Neural cell (in vitro differentiated cells): Measurements from ENCODE around the gene NT5M. TPM values are rescaled to one million over a fixed set of nuclear protein-coding genes. Genes with fewer than 3 reads are reported as not detected.
A peak's percentile ranks its signal among the peaks of the same experiment; 100 is the strongest.

Experiments used
- H2AFZ ChIP-seq: fragments of 200-600, 300-800 bp; sonication (generic), shearing (Covaris generic); 2 replicates; pipeline ENCODE4 v1.6.0; 2014; ENCODE audit warnings: low read depth, mild to moderate bottlenecking, antibody characterized with exemption, low read length, moderate library complexity
- H3F3A ChIP-seq: fragments of 200-600 bp; shearing (Covaris generic); 2 replicates; pipeline ENCODE4 v1.6.1; 2016; ENCODE audit warnings: mild to moderate bottlenecking, moderate library complexity, mixed read lengths, antibody characterized with exemption, low read length; ENCODE audit not compliant: insufficient read depth, poor library complexity, severe bottlenecking
- H3K27ac ChIP-seq: fragments of 200-600, 300-800 bp; sonication (generic), shearing (Covaris generic); 2 replicates; pipeline ENCODE4 v1.5.1; 2014; ENCODE audit warnings: mild to moderate bottlenecking, low read length, moderate library complexity
- H3K27me3 ChIP-seq: fragments of 300-800, 200-600 bp; sonication (generic), shearing (Covaris generic); 2 replicates; pipeline ENCODE4 v1.6.0; 2014; ENCODE audit warnings: mild to moderate bottlenecking, low read depth, low read length, moderate library complexity; ENCODE audit not compliant: insufficient read depth
- H3K36me3 ChIP-seq: fragments of 300-800, 200-600 bp; sonication (generic), shearing (Covaris generic); 2 replicates; pipeline ENCODE4 v1.5.1; 2014; ENCODE audit warnings: mild to moderate bottlenecking, antibody characterized with exemption, low read length, moderate library complexity; ENCODE audit not compliant: insufficient read depth
- H3K4me2 ChIP-seq: fragments of 300-800, 200-600 bp; sonication (generic), shearing (Covaris generic); 2 replicates; pipeline ENCODE4 v1.6.0; 2014; ENCODE audit warnings: mild to moderate bottlenecking, low read length
- H3K4me3 ChIP-seq: fragments of 300-800, 200-600 bp; sonication (generic), shearing (Covaris generic); 2 replicates; pipeline ENCODE4 v1.5.1; 2014; ENCODE audit warnings: mild to moderate bottlenecking, low read length, moderate library complexity
- H3K79me2 ChIP-seq: fragments of 200-600 bp; shearing (Covaris generic); replicated peaks from 2 replicates; pipeline ENCODE4 v1.6.0; 2014; ENCODE audit warnings: mild to moderate bottlenecking, low read length, moderate library complexity; ENCODE audit not compliant: insufficient read depth
- H3K9ac ChIP-seq: fragments of 300-800, 200-600 bp; sonication (generic), shearing (Covaris generic); 2 replicates; pipeline ENCODE4 v1.6.1; 2016; ENCODE audit warnings: mild to moderate bottlenecking, low read length, mixed read lengths
- H3K9me2 ChIP-seq: fragments of 200-600 bp; shearing (Covaris generic); 2 replicates; pipeline ENCODE4 v1.6.1; 2016; ENCODE audit warnings: mild to moderate bottlenecking, low read length, mixed read lengths; ENCODE audit not compliant: insufficient read depth
- H3K9me3 ChIP-seq: fragments of 200-600, 300-800 bp; sonication (generic), shearing (Covaris generic); 2 replicates; pipeline ENCODE4 v1.6.1; 2016; ENCODE audit warnings: mild to moderate bottlenecking, mixed run types, low read length, moderate library complexity, mixed read lengths
- H4K20me1 ChIP-seq: fragments of 200-600 bp; shearing (Covaris generic); 2 replicates; pipeline ENCODE4 v1.6.1; 2016; ENCODE audit warnings: mild to moderate bottlenecking, mixed run types; ENCODE audit not compliant: insufficient read depth
- CTCF ChIP-seq: fragments of 450-650 bp; IDR thresholded peaks from 2 replicates; pipeline ENCODE4 v1.5.1; 2014; ENCODE audit warnings: antibody characterized with exemption, mild to moderate bottlenecking, moderate library complexity; ENCODE audit not compliant: poor library complexity, severe bottlenecking
- EP300 ChIP-seq: fragments of 450-650 bp; conservative IDR thresholded peaks from 2 replicates; pipeline ENCODE4 v1.6.1; 2014; ENCODE audit warnings: antibody characterized with exemption, mild to moderate bottlenecking, moderate library complexity; ENCODE audit not compliant: poor library complexity, severe bottlenecking
- EZH2 ChIP-seq: fragments of 200-600, 300-800 bp; shearing (Covaris generic), sonication (generic); IDR thresholded peaks from 2 replicates; pipeline ENCODE4 v1.6.1; 2014; ENCODE audit warnings: antibody characterized with exemption, low read length, borderline replicate concordance, mild to moderate bottlenecking; ENCODE audit not compliant: insufficient read depth, poor library complexity, severe bottlenecking
- MXI1 ChIP-seq: fragments of 450-650 bp; conservative IDR thresholded peaks from 2 replicates; pipeline ENCODE4 v1.6.1; 2014; ENCODE audit warnings: antibody characterized with exemption, mild to moderate bottlenecking; ENCODE audit not compliant: poor library complexity, severe bottlenecking
- POLR2AphosphoS5 ChIP-seq: IDR thresholded peaks from 2 replicates; pipeline ENCODE4 v1.6.1; 2012
- RAD21 ChIP-seq: fragments of 450-650 bp; conservative IDR thresholded peaks from 2 replicates; pipeline ENCODE4 v1.6.1; 2014; ENCODE audit warnings: antibody characterized with exemption, mild to moderate bottlenecking, moderate library complexity
- REST ChIP-seq: IDR thresholded peaks from 2 replicates; pipeline ENCODE4 v1.6.1; 2012; ENCODE audit warnings: borderline replicate concordance
- SMC3 ChIP-seq: fragments of 450-650 bp; conservative IDR thresholded peaks from 2 replicates; pipeline ENCODE4 v1.6.1; 2014; ENCODE audit warnings: antibody characterized with exemption, mild to moderate bottlenecking, moderate library complexity; ENCODE audit not compliant: poor library complexity
- TAF1 ChIP-seq: IDR thresholded peaks from 2 replicates; pipeline ENCODE4 v1.6.1; 2012; ENCODE audit warnings: low read depth
- polyA plus RNA-seq: library from polyadenylated mRNA; depleted of rRNA; stranded (reverse); fragments of >200 nt; gene quantifications from 2 replicates; pipeline ENCODE4 v1.2.3, GENCODE V29; 2014

NT5M gene
- polyA plus RNA-seq, 1 donor from 2014 or later = 11.1 TPM

- no peak for TF ChIP-seq CTCF
- no peak for TF ChIP-seq MXI1
- no peak for TF ChIP-seq REST
- no peak for TF ChIP-seq EZH2
- TF ChIP-seq EP300 = no peak
- TF ChIP-seq SMC3 = no peak
- no peak for TF ChIP-seq RAD21
- TF ChIP-seq TAF1 = no peak
- TF ChIP-seq POLR2AphosphoS5 = no peak
- no peaks in the 10 kb centered on the region for H3K9me2 ChIP-seq
- no peak overlapping the region for H3K4me3 ChIP-seq
- H4K20me1 ChIP-seq = no peaks in the 10 kb centered on the region
- H3K9ac ChIP-seq = no peak overlapping the region
- H3K27ac ChIP-seq = no peak overlapping the region
- H2AFZ ChIP-seq = no peak overlapping the region
- H3K4me2 ChIP-seq = no peak overlapping the region
- no peaks in the 10 kb centered on the region for H3K36me3 ChIP-seq
- H3F3A ChIP-seq = no peaks in the 10 kb centered on the region
- no peaks in the 10 kb centered on the region for H3K79me2 ChIP-seq
- H3K27me3 ChIP-seq = no peaks in the 10 kb centered on the region
- H3K9me3 ChIP-seq = no peaks in the 10 kb centered on the region
Observed at GRCh38 chr17:17384291-17384615, 81.1 kb downstream of the NT5M start.

GRCh38 chr17:17384961-17385360 lies 81.8 kb downstream of the NT5M start:
- H3K9me3 ChIP-seq = no peaks in the 10 kb centered on the region
- H3F3A ChIP-seq = no peaks in the 10 kb centered on the region
- no peaks in the 10 kb centered on the region for H3K79me2 ChIP-seq
- no peak overlapping the region for H2AFZ ChIP-seq
- no peak overlapping the region for H3K4me3 ChIP-seq
- H4K20me1 ChIP-seq = no peaks in the 10 kb centered on the region
- H3K27me3 ChIP-seq = no peaks in the 10 kb centered on the region
- peak overlapping the region; percentile 10 for H3K9ac ChIP-seq
- no peaks in the 10 kb centered on the region for H3K9me2 ChIP-seq
- H3K4me2 ChIP-seq = no peak overlapping the region
- TF ChIP-seq RAD21 (no peak), TAF1 (no peak), CTCF (no peak), EZH2 (no peak), EP300 (no peak), REST (no peak), SMC3 (no peak), MXI1 (no peak), POLR2AphosphoS5 (no peak)
- H3K36me3 ChIP-seq = no peaks in the 10 kb centered on the region
- H3K27ac ChIP-seq = peak overlapping the region; percentile 54
